SK-N-SH (cell line): Measurements from ENCODE around the gene CFAP74. TPM values are rescaled to one million over a fixed set of nuclear protein-coding genes. Genes with fewer than 3 reads are reported as not detected.

ENCODE experiments used
- CTCF ChIA-PET: fragments of 300-600, 350-600 bp; formaldehyde crosslinking; extraction: SDS; loops from one replicate; lab custom pipeline; 2021; lab: Yijun Ruan, JAX
- POLR2A ChIA-PET: fragments of 350-600 bp; sonication (Branson Sonifier 250); formaldehyde crosslinking; extraction: SDS; loops from one replicate; lab custom pipeline; 2020; ENCODE audit warnings: antibody characterized with exemption, inconsistent platforms; lab: Yijun Ruan, JAX
- DNase-seq: peaks from one replicate; pipeline ENCODE4 v3.0.0; 2012
- H2AFZ ChIP-seq: fragments of 200-600 bp; sonication (generic); 2 replicates; pipeline ENCODE4 v1.8.1; 2016; ENCODE audit warnings: antibody characterized with exemption, mild to moderate bottlenecking, low read depth
- H3F3A ChIP-seq: fragments of 200-600 bp; sonication (generic); replicated peaks from 2 replicates; pipeline ENCODE3; 2016; ENCODE audit warnings: antibody characterized with exemption, mild to moderate bottlenecking; ENCODE audit not compliant: insufficient read depth
- H3K27ac ChIP-seq, 2 experiments: fragments of 200-500 bp in 1 of 2; fragments of 200-600 bp in 1 of 2; sonication (Bioruptor generic) in 1 of 2; sonication (generic), shearing (Covaris generic) in 1 of 2; 2 replicates each; pipeline versions ENCODE4 v1.5.1 to v1.6.1; 2014 to 2016; ENCODE audit warnings: low read depth in 2 of 2, inconsistent platforms in 1 of 2, low read length in 1 of 2, mild to moderate bottlenecking in 1 of 2, mixed read lengths in 1 of 2
- H3K27me3 ChIP-seq: fragments of 200-600 bp; sonication (generic), shearing (Covaris generic); 2 replicates; pipeline ENCODE4 v1.6.1; 2016; ENCODE audit warnings: mixed run types; ENCODE audit not compliant: insufficient read depth
- H3K36me3 ChIP-seq, 2 experiments: fragments of 200-500 bp in 1 of 2; fragments of 200-600 bp in 1 of 2; sonication (Bioruptor generic) in 1 of 2; sonication (generic) in 1 of 2; replicated peaks in 1 of 2; 2 replicates each; pipeline versions ENCODE3 to v1.5.1; 2014 to 2016; ENCODE audit warnings: low read length in 1 of 2, mild to moderate bottlenecking in 1 of 2; ENCODE audit not compliant: insufficient read depth in 2 of 2, control insufficient read depth in 1 of 2
- H3K4me1 ChIP-seq, 2 experiments: fragments of 200-500 bp in 1 of 2; fragments of 200-600 bp in 1 of 2; sonication (Bioruptor generic) in 1 of 2; sonication (generic), shearing (Covaris generic) in 1 of 2; 2 replicates each; pipeline versions ENCODE4 v1.5.1 to v1.6.1; 2014 to 2016; ENCODE audit warnings: low read depth in 1 of 2, low read length in 1 of 2, mixed run types in 1 of 2; ENCODE audit not compliant: insufficient read depth in 2 of 2, control insufficient read depth in 1 of 2
- H3K4me2 ChIP-seq: fragments of 200-600 bp; sonication (generic), shearing (Covaris generic); 2 replicates; pipeline ENCODE4 v1.6.1; 2017; ENCODE audit warnings: mixed run types
- H3K4me3 ChIP-seq, 2 experiments: fragments of 200-500 bp in 1 of 2; fragments of 200-600 bp in 1 of 2; sonication (Bioruptor generic) in 1 of 2; sonication (generic), shearing (Covaris generic) in 1 of 2; 2 replicates each; pipeline versions ENCODE4 v1.5.1 to v1.8.1; 2014 to 2016; ENCODE audit warnings: low read depth in 2 of 2, inconsistent platforms in 1 of 2, low read length in 1 of 2, mild to moderate bottlenecking in 1 of 2, mixed read lengths in 1 of 2, moderate library complexity in 1 of 2
- H3K79me2 ChIP-seq: fragments of 200-600 bp; sonication (generic); 2 replicates; pipeline ENCODE4 v1.8.1; 2017; ENCODE audit warnings: mild to moderate bottlenecking; ENCODE audit not compliant: insufficient read depth
- H3K9ac ChIP-seq: fragments of 200-600 bp; sonication (generic); 2 replicates; pipeline ENCODE4 v1.6.1; 2017; ENCODE audit warnings: mixed run types
- H3K9me2 ChIP-seq: fragments of 200-600 bp; sonication (generic); 2 replicates; pipeline ENCODE4 v1.6.1; 2017; ENCODE audit warnings: mixed run types
- H3K9me3 ChIP-seq: fragments of 200-600 bp; sonication (generic); 2 replicates; pipeline ENCODE4 v1.6.1; 2017; ENCODE audit warnings: mixed run types, mild to moderate bottlenecking, moderate library complexity
- H4K20me1 ChIP-seq: fragments of 200-600 bp; sonication (generic); 2 replicates; pipeline ENCODE4 v1.6.1; 2017; ENCODE audit warnings: mild to moderate bottlenecking, mixed run types; ENCODE audit not compliant: insufficient read depth
- FOSL2 ChIP-seq: IDR thresholded peaks from 2 replicates; pipeline ENCODE4 v1.4.0; 2012; ENCODE audit warnings: low read depth, mild to moderate bottlenecking, moderate library complexity, borderline replicate concordance
- JUND ChIP-seq: IDR thresholded peaks from 2 replicates; pipeline ENCODE4 v1.4.0; 2012
- NFIC ChIP-seq: IDR thresholded peaks from 2 replicates; pipeline ENCODE4 v1.4.0; 2012; ENCODE audit warnings: borderline replicate concordance
- NRF1 ChIP-seq: IDR thresholded peaks from 2 replicates; pipeline ENCODE4 v1.6.1; 2012; ENCODE audit warnings: low read depth, mild to moderate bottlenecking, low read length
- POLR2AphosphoS5 ChIP-seq: IDR thresholded peaks from 2 replicates; pipeline ENCODE4 v1.6.1; 2012; ENCODE audit warnings: low read depth, low read length
- RFX5 ChIP-seq: IDR thresholded peaks from 2 replicates; pipeline ENCODE4 v1.6.1; 2012; ENCODE audit warnings: mild to moderate bottlenecking, improper control_type of control experiment, low read length
- SMC3 ChIP-seq: IDR thresholded peaks from 2 replicates; pipeline ENCODE4 v1.6.1; 2012; ENCODE audit warnings: low read depth, low read length, improper control_type of control experiment
- TEAD4 ChIP-seq: IDR thresholded peaks from 2 replicates; pipeline ENCODE4 v1.4.0; 2012; ENCODE audit warnings: mild to moderate bottlenecking, borderline replicate concordance; ENCODE audit not compliant: insufficient read depth
- WGBS: methylation state at CpG from one replicate; pipeline ENCODE4 v1.1.6; 2017; ENCODE audit warnings: low lambda C conversion rate; 5-methylcytosine and 5-hydroxymethylcytosine counted together
- polyA plus RNA-seq, 3 experiments: library from polyadenylated mRNA; depleted of rRNA; stranded (reverse); fragments of >200 nt; gene quantifications; 2 replicates each; pipeline ENCODE4 v1.2.3, GENCODE V29; 2012
- TF ChIP-seq, protein P1 (sequence below): fragments of 150-350 bp; IDR thresholded peaks from 2 replicates; pipeline ENCODE4 v1.6.1; 2016; ENCODE audit warnings: mild to moderate bottlenecking, low read depth, low read length
- TF ChIP-seq, protein P2 (sequence below): IDR thresholded peaks from 2 replicates; pipeline ENCODE4 v1.6.1; 2012; ENCODE audit warnings: mild to moderate bottlenecking, low read depth, low read length, moderate library complexity
- TF ChIP-seq, protein P3 (sequence below): IDR thresholded peaks from 2 replicates; pipeline ENCODE4; 2012
- TF ChIP-seq, protein P4 (sequence below): fragments of 200-600 bp; sonication (generic); IDR thresholded peaks from 2 replicates; pipeline ENCODE4 v1.6.1; 2017; ENCODE audit warnings: antibody characterized with exemption, mild to moderate bottlenecking, moderate library complexity
- TF ChIP-seq, protein P5 (sequence below): fragments of 150-350 bp; IDR thresholded peaks from 2 replicates; pipeline ENCODE4 v1.6.1; 2017; ENCODE audit warnings: antibody characterized with exemption, low read length, low read depth, borderline replicate concordance

The CFAP74 gene
- polyA plus RNA-seq, 1 of the 3 experiments (the other 2 are of a cell fraction), result not detected

DNA sequence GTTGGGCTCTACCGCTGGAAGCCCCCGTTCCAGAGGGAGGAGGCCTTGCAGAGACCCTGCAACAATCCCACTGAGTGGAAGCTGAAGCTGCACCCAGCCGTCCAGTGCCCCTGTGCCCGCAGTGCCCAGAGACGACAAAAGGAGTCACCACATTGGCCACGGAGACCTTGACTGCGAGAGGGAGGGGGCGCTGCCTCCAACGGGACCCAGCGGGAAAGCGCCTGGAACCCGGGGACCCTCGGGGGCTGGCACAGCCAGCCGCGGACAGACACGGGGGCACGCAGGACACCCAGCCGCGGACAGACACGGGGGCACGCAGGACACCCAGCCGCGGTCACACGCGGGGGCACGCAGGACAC lies 22.5 kb downstream of the CFAP74 start:
- no peaks in the 10 kb centered on the region for H3K9me3 ChIP-seq
- no peak overlapping the region for H3K4me3 ChIP-seq
- H3K36me3 ChIP-seq, result no peaks in the 10 kb centered on the region
- H3K9ac ChIP-seq, result no peak overlapping the region
- H2AFZ ChIP-seq, result no peak overlapping the region
- H4K20me1 ChIP-seq, result no peaks in the 10 kb centered on the region
- H3K4me1 ChIP-seq, result peaks cover 0 to 12% of the 10 kb centered on the region in 2 experiments; a peak in 1 of 4 replicates
- WGBS, result 69% methylated on average over 7 of the region's 26 CpGs
- no peaks in the 10 kb centered on the region for H3K27me3 ChIP-seq
- no peaks in the 10 kb centered on the region for H3K9me2 ChIP-seq
- ChIA-PET POLR2A (no interaction called here), CTCF (interaction anchor here (1.1 kb wide), 1 partner anchor 63 kb away, joined by 4 read pairs; no protein-coding TSS in a partner anchor)
- H3K27ac ChIP-seq, result no peak overlapping the region
- no peak overlapping the region for H3K4me2 ChIP-seq
- H3F3A ChIP-seq, result no peaks in the 10 kb centered on the region
- DNase-seq, result no peak
- no peaks in the 10 kb centered on the region for H3K79me2 ChIP-seq
- TF ChIP-seq SMC3 (no peak), RFX5 (no peak), NRF1 (no peak)
- TF ChIP-seq, protein P1, sequence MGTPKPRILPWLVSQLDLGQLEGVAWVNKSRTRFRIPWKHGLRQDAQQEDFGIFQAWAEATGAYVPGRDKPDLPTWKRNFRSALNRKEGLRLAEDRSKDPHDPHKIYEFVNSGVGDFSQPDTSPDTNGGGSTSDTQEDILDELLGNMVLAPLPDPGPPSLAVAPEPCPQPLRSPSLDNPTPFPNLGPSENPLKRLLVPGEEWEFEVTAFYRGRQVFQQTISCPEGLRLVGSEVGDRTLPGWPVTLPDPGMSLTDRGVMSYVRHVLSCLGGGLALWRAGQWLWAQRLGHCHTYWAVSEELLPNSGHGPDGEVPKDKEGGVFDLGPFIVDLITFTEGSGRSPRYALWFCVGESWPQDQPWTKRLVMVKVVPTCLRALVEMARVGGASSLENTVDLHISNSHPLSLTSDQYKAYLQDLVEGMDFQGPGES, result no peak
- TF ChIP-seq, protein P2, sequence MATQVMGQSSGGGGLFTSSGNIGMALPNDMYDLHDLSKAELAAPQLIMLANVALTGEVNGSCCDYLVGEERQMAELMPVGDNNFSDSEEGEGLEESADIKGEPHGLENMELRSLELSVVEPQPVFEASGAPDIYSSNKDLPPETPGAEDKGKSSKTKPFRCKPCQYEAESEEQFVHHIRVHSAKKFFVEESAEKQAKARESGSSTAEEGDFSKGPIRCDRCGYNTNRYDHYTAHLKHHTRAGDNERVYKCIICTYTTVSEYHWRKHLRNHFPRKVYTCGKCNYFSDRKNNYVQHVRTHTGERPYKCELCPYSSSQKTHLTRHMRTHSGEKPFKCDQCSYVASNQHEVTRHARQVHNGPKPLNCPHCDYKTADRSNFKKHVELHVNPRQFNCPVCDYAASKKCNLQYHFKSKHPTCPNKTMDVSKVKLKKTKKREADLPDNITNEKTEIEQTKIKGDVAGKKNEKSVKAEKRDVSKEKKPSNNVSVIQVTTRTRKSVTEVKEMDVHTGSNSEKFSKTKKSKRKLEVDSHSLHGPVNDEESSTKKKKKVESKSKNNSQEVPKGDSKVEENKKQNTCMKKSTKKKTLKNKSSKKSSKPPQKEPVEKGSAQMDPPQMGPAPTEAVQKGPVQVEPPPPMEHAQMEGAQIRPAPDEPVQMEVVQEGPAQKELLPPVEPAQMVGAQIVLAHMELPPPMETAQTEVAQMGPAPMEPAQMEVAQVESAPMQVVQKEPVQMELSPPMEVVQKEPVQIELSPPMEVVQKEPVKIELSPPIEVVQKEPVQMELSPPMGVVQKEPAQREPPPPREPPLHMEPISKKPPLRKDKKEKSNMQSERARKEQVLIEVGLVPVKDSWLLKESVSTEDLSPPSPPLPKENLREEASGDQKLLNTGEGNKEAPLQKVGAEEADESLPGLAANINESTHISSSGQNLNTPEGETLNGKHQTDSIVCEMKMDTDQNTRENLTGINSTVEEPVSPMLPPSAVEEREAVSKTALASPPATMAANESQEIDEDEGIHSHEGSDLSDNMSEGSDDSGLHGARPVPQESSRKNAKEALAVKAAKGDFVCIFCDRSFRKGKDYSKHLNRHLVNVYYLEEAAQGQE, result no peak

DNA sequence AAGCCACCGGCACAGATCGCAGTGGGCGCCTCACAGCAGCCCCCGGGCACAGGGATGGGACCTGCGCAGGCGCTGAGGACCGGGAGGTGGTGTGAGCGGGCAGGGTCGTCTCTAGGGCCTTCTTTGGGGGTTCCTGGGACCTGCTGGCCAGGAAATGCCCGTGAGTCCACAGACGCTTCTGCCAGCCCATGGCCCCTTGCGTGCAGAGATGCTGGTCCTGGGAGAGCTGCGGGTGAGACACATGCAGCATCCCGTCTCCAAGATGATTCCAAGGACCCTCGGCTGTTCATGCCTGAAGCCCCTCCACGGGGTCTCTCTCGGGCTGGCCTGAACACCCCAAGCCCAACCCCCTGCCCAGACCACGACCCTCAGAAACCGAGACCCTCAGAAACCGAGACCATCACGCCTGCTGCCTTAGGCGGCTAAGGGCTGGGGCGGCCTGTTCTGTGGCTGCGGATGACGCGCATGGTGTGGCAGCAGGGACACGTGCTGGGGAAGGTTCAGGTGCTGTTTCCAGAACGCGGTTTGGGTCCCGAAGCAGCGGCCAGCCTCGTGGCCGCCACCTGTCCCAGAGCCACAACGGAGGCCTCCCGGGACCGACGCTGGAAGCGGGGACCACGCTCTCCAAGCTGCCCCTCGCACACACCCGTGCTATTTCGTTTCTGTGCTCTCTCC lies 23.0 kb downstream of the CFAP74 start:
- Histone ChIP-seq H3F3A (no peaks in the 10 kb centered on the region), H3K27ac (no peak overlapping the region), H3K4me2 (no peak overlapping the region), H3K4me1 (peaks cover 0 to 12% of the 10 kb centered on the region in 2 experiments; a peak in 1 of 4 replicates), H4K20me1 (no peaks in the 10 kb centered on the region), H2AFZ (no peak overlapping the region), H3K79me2 (no peaks in the 10 kb centered on the region), H3K9me2 (no peaks in the 10 kb centered on the region), H3K27me3 (no peaks in the 10 kb centered on the region), H3K9ac (no peak overlapping the region), H3K4me3 (no peak overlapping the region), H3K9me3 (no peaks in the 10 kb centered on the region), H3K36me3 (no peaks in the 10 kb centered on the region)
- ChIA-PET CTCF (interaction anchor here (1.1 kb wide), 1 partner anchor 64 kb away, joined by 4 read pairs; no protein-coding TSS in a partner anchor), POLR2A (no interaction called here)
- 72% methylated on average over 9 of the region's 42 CpGs for WGBS
- no peak for DNase-seq
- TF ChIP-seq, protein P3, sequence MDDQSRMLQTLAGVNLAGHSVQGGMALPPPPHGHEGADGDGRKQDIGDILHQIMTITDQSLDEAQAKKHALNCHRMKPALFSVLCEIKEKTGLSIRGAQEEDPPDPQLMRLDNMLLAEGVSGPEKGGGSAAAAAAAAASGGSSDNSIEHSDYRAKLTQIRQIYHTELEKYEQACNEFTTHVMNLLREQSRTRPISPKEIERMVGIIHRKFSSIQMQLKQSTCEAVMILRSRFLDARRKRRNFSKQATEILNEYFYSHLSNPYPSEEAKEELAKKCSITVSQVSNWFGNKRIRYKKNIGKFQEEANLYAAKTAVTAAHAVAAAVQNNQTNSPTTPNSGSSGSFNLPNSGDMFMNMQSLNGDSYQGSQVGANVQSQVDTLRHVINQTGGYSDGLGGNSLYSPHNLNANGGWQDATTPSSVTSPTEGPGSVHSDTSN, result no peak
- TF ChIP-seq, protein P4, sequence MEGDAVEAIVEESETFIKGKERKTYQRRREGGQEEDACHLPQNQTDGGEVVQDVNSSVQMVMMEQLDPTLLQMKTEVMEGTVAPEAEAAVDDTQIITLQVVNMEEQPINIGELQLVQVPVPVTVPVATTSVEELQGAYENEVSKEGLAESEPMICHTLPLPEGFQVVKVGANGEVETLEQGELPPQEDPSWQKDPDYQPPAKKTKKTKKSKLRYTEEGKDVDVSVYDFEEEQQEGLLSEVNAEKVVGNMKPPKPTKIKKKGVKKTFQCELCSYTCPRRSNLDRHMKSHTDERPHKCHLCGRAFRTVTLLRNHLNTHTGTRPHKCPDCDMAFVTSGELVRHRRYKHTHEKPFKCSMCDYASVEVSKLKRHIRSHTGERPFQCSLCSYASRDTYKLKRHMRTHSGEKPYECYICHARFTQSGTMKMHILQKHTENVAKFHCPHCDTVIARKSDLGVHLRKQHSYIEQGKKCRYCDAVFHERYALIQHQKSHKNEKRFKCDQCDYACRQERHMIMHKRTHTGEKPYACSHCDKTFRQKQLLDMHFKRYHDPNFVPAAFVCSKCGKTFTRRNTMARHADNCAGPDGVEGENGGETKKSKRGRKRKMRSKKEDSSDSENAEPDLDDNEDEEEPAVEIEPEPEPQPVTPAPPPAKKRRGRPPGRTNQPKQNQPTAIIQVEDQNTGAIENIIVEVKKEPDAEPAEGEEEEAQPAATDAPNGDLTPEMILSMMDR, result no peak
- TF ChIP-seq NFIC (no peak), FOSL2 (no peak), JUND (no peak), TEAD4 (no peak), POLR2AphosphoS5 (no peak)
- TF ChIP-seq, protein P2, result no peak
- TF ChIP-seq, protein P5, sequence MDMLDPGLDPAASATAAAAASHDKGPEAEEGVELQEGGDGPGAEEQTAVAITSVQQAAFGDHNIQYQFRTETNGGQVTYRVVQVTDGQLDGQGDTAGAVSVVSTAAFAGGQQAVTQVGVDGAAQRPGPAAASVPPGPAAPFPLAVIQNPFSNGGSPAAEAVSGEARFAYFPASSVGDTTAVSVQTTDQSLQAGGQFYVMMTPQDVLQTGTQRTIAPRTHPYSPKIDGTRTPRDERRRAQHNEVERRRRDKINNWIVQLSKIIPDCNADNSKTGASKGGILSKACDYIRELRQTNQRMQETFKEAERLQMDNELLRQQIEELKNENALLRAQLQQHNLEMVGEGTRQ, result no peak
